ENCODE measurements around the gene CALCOCO2.
"Not testable (repeated sequence)": the region's sequence is repeated elsewhere in the genome, so short reads cannot be mapped to it uniquely, and the experiment has no call there.

CALCOCO2 gene

GRCh38 chr17:48825446-48826381 lies 5.1 kb upstream of the CALCOCO2 start:
- DNase-seq (ENCODE audit: low read depth), result no peak

- DNase-seq (ENCODE audit: low read depth), result no peak
Measured at GRCh38 chr17:48831549-48831883, 681 bp downstream of the CALCOCO2 start.

GRCh38 chr17:48834973-48835372 lies 4.1 kb downstream of the CALCOCO2 start:
- no peak for DNase-seq (ENCODE audit: low read depth)

- no peak for DNase-seq (ENCODE audit: low read depth)
Measured at GRCh38 chr17:48835971-48836370, 5.1 kb downstream of the CALCOCO2 start.

- not testable (repeated sequence) for DNase-seq (ENCODE audit: low read depth)
Measured at GRCh38 chr17:48837458-48837857, 6.6 kb downstream of the CALCOCO2 start.

GRCh38 chr17:48840441-48840840 lies 9.6 kb downstream of the CALCOCO2 start:
- no peak for DNase-seq (ENCODE audit: low read depth)

- no peak for DNase-seq (ENCODE audit: low read depth)
Measured at GRCh38 chr17:48841395-48841831, 10.6 kb downstream of the CALCOCO2 start.

- DNase-seq (ENCODE audit: low read depth), result no peak
Measured at GRCh38 chr17:48842746-48843145, 11.9 kb downstream of the CALCOCO2 start.

GRCh38 chr17:48843187-48843900 lies 12.5 kb downstream of the CALCOCO2 start:
- no peak for DNase-seq (ENCODE audit: low read depth)

GRCh38 chr17:48850792-48851323 lies 20.0 kb downstream of the CALCOCO2 start:
- no peak for DNase-seq (ENCODE audit: low read depth)

- DNase-seq (ENCODE audit: low read depth), result no peak
Measured at GRCh38 chr17:48854774-48855476, 24.1 kb downstream of the CALCOCO2 start.

- DNase-seq (ENCODE audit: low read depth), result no peak
Measured at GRCh38 chr17:48856122-48856821, 25.4 kb downstream of the CALCOCO2 start.

GRCh38 chr17:48860034-48860433 lies 29.2 kb downstream of the CALCOCO2 start:
- no peak for DNase-seq (ENCODE audit: low read depth)

- DNase-seq (ENCODE audit: low read depth), result no peak
Measured at GRCh38 chr17:48860456-48860855, 29.6 kb downstream of the CALCOCO2 start.

GRCh38 chr17:48868916-48869500 lies 38.2 kb downstream of the CALCOCO2 start:
- DNase-seq (ENCODE audit: low read depth), result no peak

GRCh38 chr17:48869821-48870318 lies 39.0 kb downstream of the CALCOCO2 start:
- no peak for DNase-seq (ENCODE audit: low read depth)

- no peak for DNase-seq (ENCODE audit: low read depth)
Measured at GRCh38 chr17:48871035-48871550, 40.3 kb downstream of the CALCOCO2 start.

- no peak for DNase-seq (ENCODE audit: low read depth)
Measured at GRCh38 chr17:48871551-48872351, 40.9 kb downstream of the CALCOCO2 start.

GRCh38 chr17:48872409-48872808 lies 41.6 kb downstream of the CALCOCO2 start:
- DNase-seq (ENCODE audit: low read depth), result not testable (repeated sequence)

GRCh38 chr17:48873209-48873608 lies 42.4 kb downstream of the CALCOCO2 start:
- DNase-seq (ENCODE audit: low read depth), result no peak
